HG03520 (cell line): ENCODE data around the gene IFIT3.
"Not testable (repeated sequence)": the region's sequence is repeated elsewhere in the genome, so short reads cannot be mapped to it uniquely, and the experiment has no call there.

Experiments
- ATAC-seq: cut with Tn5 transposase; IDR thresholded peaks from one replicate; pipeline ENCODE4 v1.9.1; 2021; ENCODE audit warnings: mild to moderate bottlenecking, moderate library complexity; ENCODE audit not compliant: unreplicated experiment

Gene IFIT3

GRCh38 chr10:89332123-89332633 lies 4.4 kb downstream of the IFIT3 start:
- peak; percentile 43 for ATAC-seq

DNA sequence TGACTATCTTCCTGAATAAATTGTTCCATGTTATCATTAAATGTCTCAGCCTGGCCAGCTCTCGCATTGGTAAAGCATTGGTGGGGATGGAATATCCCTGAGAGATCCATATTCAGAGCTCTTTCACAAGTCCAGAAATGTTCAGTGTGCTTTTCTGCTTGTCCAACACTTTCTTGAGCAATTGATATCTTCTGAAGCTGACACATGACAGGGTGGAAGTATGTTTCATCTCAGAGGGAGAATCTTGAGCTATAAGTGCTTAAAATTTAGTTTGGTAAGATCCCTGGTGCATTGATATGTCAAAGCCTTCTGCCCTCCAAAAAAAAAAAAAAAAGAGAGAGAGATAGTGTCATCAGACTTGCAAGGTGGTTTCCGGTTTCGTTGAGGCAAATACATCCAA lies 7.4 kb downstream of the IFIT3 start:
- ATAC-seq: no peak

GRCh38 chr10:89336241-89336640 lies 8.4 kb downstream of the IFIT3 start:
- ATAC-seq: no peak

DNA sequence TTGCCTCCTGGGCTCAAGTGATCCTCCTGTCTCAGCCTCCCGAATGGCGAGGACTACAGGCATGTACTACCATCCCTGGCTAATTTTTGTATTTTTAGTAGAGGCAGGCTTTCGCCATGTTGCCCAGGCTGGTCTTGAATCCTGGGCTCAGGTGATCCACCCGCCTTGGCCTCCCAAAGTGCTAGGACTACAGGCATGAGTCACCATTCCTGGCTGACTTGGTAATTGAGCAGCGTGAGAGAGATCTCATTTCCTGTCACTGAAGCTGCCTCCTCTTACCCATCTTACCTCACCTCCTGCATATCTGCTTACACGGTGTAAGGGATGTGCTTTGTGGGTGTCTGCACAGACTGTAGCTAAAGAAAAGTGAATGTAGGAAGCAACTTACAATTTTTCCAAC lies 9.7 kb downstream of the IFIT3 start:
- ATAC-seq: no peak

GRCh38 chr10:89338713-89339112 lies 10.9 kb downstream of the IFIT3 start:
- ATAC-seq: no peak

DNA sequence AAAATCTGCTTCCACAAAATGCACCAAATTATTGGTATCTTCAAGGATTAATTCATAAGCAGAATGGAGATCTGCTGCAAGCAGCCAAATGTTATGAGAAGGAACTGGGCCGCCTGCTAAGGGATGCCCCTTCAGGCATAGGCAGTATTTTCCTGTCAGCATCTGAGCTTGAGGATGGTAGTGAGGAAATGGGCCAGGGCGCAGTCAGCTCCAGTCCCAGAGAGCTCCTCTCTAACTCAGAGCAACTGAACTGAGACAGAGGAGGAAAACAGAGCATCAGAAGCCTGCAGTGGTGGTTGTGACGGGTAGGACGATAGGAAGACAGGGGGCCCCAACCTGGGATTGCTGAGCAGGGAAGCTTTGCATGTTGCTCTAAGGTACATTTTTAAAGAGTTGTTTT lies 12.1 kb downstream of the IFIT3 start:
- ATAC-seq: no peak

DNA sequence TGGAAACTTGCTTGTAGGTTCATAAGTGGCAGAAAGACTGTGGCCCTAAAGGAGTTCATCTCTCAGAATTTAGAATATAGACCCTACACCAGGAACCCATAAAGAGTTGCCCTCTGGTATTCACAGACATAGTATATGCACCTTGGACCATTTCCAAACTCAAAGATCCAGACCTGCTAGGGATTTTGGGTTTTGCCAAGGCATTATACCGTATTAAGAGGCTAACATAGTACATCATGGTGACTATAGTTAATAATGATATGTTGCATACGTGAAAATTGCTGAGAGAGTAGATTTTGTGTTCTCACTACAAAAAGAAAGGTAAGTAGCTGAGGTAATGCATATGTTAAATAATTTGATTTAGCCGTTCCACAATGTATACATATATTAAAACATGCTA lies 13.9 kb downstream of the IFIT3 start:
- ATAC-seq: no peak

- no peak for ATAC-seq
These were observed 14.6 kb downstream of the IFIT3 start for GRCh38 chr10:89342206-89342958.

DNA sequence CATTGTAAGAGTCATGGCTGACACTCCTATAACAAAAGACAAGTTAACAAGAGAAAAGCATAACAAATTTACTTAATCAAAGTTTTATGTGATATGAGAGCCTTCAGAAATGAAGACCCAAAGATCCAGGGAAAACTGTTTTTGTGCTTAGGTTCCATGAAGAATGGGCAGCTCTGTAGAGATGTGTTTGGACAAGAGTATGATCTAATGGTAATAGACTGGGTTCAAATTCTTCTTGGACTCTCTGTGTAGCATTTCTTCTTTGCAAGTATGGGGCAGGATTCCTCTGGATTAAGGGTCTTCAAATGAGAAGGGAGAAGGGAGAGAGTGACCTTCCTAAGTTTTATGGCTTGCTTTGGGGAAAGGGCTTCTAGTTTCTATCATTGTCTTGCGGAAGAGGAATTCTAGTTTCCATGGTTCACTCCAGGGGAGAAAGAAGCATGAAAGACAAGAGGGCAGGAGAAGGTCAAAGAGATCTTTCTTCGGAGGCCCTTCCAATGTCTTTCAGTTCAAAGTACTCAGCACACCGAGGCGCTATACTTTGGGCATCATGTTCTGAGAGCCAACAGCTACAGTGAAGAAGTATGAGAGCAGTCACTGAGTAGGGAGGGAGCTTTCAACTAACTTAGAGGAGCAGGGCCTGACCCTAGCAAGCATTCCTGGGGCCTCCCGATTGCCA lies 15.4 kb downstream of the IFIT3 start:
- no peak for ATAC-seq

GRCh38 chr10:89344156-89344555 lies 16.4 kb downstream of the IFIT3 start:
- no peak for ATAC-seq

GRCh38 chr10:89345367-89346000 lies 17.7 kb downstream of the IFIT3 start:
- no peak for ATAC-seq

DNA sequence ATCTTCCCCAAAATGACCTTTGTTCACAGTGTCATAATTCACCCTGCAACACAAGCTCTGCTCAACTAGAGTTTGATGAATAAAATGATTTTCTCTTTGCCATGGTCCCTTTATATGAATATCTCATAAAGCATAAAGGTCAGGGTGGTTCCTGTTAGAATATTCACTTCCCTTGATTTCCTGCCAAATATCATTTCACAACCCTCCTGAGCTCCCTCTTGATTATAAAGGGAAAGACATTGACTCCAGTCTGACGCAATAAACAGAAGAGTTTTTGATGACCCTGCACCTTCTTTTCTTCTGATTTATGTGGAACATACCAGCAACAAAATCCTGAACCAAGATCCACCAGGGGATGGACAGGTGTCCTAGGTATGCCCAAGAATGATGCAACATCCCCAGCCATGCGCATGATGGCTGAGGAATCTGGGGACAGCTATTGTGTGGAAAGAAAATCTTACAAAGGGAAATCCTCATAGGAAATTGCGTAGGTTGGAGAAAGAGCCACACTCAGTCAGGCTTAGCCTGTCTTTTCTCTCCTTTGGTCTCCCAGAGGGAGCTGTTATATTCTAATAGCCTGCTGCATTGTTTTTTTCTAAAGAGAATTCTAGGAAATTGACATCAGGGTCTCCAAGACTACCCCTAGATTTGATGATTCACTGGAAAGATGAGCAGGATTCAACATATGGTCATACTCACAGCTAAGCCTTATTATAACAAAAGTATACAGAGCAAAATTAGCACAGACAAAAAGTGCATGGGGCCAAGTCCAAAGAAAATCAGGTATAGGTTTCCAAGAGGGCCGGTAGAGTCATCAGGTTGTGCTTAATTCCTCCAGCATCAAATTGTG lies 18.8 kb downstream of the IFIT3 start:
- no peak for ATAC-seq

DNA sequence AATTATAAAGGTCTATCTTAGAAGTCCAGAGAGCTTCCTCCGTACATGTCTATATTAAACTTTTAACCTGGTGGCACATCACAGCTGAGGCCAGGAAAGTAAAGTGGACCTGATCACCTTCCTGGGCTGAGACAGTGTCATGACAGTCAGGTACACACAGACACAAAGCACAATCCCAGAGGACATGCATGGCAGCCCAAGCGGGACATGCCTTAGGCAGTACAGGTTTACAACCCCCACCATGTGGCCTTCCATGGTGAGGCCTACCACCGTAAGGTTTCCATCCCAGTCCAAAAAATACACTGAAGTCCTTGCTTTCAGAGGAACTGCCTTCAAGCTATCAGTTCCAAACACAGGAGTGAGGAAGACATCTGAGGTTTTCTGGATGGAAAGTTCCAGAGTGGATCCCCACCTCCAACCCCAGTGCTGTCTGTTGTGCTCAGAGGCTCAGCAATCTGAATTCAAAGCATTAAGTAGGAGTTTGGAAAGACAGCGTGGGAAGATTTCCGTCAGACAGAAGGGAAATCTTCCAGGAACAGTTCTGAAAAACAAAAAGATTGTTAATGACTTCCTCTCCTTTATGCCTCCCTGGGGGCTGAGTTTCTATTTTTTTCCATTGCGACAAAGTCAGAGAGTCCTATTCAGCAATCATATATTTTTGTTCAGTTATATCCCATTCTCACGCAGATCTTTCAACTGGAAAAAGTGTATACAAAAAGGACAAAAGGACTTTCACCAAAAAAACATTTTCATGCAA lies 20.1 kb downstream of the IFIT3 start:
- no peak for ATAC-seq

- ATAC-seq: no peak
These were observed 20.7 kb downstream of the IFIT3 start for GRCh38 chr10:89348481-89348880.

- no peak for ATAC-seq
These were observed 21.2 kb downstream of the IFIT3 start for GRCh38 chr10:89348975-89349374.

- not testable (repeated sequence) for ATAC-seq
These were observed 23.0 kb downstream of the IFIT3 start for GRCh38 chr10:89350631-89351315.

GRCh38 chr10:89351412-89351779 lies 23.6 kb downstream of the IFIT3 start:
- peak; percentile 90 for ATAC-seq

GRCh38 chr10:89351780-89352597 lies 24.2 kb downstream of the IFIT3 start:
- no peak for ATAC-seq

- no peak for ATAC-seq
These were observed 25.0 kb downstream of the IFIT3 start for GRCh38 chr10:89352802-89353201.
